Epithelial cell of proximal tubule (primary cell): Measurements from ENCODE around the gene TLL1. TPM values are rescaled to one million over a fixed set of nuclear protein-coding genes. Genes with fewer than 3 reads are reported as not detected.
A peak's percentile ranks its signal among the peaks of the same experiment; 100 is the strongest.

ENCODE experiments used
- DNase-seq: peaks from one replicate; pipeline ENCODE4 v3.0.0-alpha.2; 2011; ENCODE audit warnings: low read depth
- H3K4me3 ChIP-seq: 2 replicates; pipeline ENCODE4 v1.5.1; 2011; ENCODE audit warnings: low read depth, mild to moderate bottlenecking, low read length
- CTCF ChIP-seq: conservative IDR thresholded peaks from 2 replicates; pipeline ENCODE4 v1.5.1; 2012; ENCODE audit warnings: low read depth, mild to moderate bottlenecking, low read length
- total RNA-seq: library from RNA; depleted of rRNA; stranded (reverse); fragments of >200 nt; gene quantifications from 2 replicates; pipeline ENCODE4 v1.2.3, GENCODE V29; 2015

Gene TLL1
- total RNA-seq, 1 donor from 2014 or later, result 2.6 TPM

GRCh38 chr4:166104623-166105022 is 231.6 kb downstream of the TLL1 start:
- no peak overlapping the region for H3K4me3 ChIP-seq
- TF ChIP-seq CTCF, result no peak
- DNase-seq, result no peak

DNA sequence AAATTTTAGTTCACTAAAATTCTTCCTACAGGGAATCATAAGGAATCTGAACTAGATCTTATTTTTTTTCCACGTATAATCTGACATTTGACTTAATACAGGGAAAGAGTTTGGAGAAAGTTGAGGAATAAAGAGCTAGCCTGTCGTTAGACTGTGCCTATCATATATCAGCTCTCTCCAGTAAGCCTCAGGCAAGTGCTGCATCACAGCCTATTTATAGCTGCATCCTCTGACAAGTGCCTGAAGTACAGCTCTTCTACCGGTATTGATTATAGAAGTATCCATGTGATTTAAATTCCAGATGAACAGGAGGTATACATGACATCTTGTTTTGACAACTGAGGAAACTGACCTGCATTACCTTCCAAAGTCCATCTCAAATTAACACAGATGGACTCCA is 248.9 kb downstream of the TLL1 start:
- H3K4me3 ChIP-seq, result no peak overlapping the region
- TF ChIP-seq CTCF, result no peak
- no peak for DNase-seq

DNA sequence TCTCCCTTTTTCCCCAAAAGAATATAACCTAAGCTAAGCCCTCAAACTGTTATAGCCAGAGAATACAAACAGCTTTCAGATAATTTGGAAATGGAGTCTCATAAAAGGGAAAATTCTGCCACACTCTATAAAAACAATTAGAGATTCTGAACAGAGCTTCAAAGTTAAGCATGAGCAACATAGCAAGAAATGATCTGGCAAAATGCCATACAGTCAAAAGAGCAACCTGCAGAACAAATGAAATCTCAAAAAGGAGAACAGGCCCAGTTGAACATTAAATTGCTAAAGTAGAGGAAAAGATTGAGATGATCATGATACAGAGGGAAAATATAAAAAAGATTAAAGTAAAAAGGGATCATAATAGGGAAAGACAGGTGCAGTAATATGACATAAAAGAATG is 250.5 kb downstream of the TLL1 start:
- TF ChIP-seq CTCF, result no peak
- peak; percentile 20 for DNase-seq
- no peak overlapping the region for H3K4me3 ChIP-seq

DNA sequence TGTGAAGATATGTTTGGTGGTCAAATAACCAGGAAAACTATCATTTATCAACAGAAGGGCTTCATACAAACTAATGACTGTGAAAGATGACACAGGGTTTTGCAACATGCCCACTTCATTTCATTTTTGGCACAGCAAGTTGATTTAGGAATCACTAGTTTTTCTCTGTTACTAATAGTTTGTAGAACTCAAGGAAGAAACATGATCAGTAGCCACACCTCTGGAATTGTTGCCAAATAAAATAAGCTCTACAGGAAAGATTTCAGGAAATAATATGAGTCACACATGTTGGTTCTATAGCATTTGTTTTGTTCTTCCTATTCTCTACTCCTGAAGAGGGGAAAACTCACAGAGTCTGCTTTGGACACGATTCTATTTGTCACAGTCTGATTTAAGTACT is 255.4 kb downstream of the TLL1 start:
- no peak for DNase-seq
- no peak for TF ChIP-seq CTCF
- no peak overlapping the region for H3K4me3 ChIP-seq

DNA sequence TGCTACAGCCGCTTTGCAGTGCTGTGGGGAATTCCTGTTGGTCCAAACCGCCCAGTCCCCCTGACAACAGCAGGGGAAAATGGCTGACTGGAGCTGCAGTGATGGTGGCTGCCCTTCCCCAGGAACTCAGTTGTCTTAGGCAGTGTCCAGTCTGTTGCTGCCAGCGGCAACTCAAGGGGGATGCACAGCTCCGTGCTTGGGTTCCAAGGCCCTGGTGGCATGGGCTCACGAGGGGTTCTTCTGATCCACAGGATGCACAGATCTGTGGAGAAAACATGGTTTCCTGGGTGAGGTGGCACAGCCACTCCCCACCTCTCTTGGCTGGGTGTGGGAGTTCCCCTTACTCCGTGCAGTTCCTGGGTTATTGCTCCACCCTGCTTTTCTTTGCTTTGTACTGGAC is 261.2 kb downstream of the TLL1 start:
- H3K4me3 ChIP-seq, result no peak overlapping the region
- DNase-seq, result no peak
- no peak for TF ChIP-seq CTCF

- no peak for TF ChIP-seq CTCF
- H3K4me3 ChIP-seq, result no peak overlapping the region
- no peak for DNase-seq
These were observed 267.9 kb downstream of the TLL1 start for GRCh38 chr4:166140951-166141350.

DNA sequence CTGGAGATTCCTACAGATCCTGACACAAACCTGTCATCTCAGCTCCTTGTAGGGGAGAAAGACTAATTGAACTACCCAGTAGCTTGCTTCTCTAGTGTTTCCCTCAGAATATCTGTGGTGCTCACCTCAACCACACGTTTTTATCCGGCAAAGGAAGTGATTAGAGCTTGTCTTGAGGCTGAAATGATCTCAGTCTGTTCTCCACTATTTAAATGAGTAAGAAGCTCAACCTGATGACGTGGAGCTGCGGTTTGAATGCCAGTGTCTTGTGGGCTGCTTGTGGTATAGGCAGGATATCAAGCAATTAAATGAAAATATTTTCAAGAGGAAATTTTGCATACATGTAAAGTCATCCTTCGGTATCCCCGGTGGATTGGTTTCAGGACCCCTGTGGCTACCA is 270.2 kb downstream of the TLL1 start:
- H3K4me3 ChIP-seq, result no peak overlapping the region
- no peak for TF ChIP-seq CTCF
- no peak for DNase-seq
